ENCODE results near the gene HMCN2. TPM values are rescaled to one million over a fixed set of nuclear protein-coding genes. Genes with fewer than 3 reads are reported as not detected.
"Not testable (repeated sequence)": the region's sequence is repeated elsewhere in the genome, so short reads cannot be mapped to it uniquely, and the experiment has no call there.

The HMCN2 gene
- total RNA-seq, 1 experiment from 2014 or later: 8.6 TPM

DNA sequence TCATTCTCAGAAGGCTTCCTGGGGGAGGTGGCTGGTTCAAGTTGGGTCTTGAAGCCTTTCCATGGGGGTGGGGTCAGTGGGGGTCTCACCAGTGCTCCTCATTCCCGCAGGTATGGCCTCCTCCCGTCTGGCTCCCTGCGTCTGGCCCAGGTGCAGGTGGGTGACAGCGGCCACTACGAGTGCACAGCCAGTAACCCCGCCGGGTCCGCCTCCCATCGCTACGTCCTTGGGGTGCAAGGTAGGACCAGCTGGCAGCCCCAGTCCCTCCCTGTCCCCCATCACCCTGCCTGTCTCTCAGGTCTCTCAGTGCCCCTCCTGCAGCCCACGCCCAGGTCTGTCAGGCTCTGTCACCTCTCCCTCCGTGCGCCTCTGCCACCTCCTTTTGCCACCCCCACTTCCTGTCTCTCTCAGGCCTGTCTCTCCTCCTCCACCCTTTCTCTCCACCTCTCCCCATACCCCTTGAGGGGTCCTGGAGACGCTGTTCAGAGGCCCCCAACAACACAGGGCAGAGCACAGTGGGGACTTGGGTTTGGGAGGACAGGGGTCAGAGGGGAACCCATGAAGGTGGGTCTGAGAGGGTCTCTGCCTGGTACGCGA is 72.3 kb downstream of the HMCN2 start:
- no peaks in the 10 kb centered on the region for H3K27me3 ChIP-seq (ENCODE audit: insufficient read depth, low read length)
- H3K4me2 ChIP-seq (ENCODE audit: insufficient read depth, insufficient read length, low read length): no peak overlapping the region
- TF ChIP-seq, protein P1, sequence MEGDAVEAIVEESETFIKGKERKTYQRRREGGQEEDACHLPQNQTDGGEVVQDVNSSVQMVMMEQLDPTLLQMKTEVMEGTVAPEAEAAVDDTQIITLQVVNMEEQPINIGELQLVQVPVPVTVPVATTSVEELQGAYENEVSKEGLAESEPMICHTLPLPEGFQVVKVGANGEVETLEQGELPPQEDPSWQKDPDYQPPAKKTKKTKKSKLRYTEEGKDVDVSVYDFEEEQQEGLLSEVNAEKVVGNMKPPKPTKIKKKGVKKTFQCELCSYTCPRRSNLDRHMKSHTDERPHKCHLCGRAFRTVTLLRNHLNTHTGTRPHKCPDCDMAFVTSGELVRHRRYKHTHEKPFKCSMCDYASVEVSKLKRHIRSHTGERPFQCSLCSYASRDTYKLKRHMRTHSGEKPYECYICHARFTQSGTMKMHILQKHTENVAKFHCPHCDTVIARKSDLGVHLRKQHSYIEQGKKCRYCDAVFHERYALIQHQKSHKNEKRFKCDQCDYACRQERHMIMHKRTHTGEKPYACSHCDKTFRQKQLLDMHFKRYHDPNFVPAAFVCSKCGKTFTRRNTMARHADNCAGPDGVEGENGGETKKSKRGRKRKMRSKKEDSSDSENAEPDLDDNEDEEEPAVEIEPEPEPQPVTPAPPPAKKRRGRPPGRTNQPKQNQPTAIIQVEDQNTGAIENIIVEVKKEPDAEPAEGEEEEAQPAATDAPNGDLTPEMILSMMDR (conservative IDR thresholded peaks at IDR 0.05): no peak
- H2BK20ac ChIP-seq (ENCODE audit: low read depth, low read length, poor library complexity, severe bottlenecking): no peak overlapping the region
- H3K4me1 ChIP-seq (ENCODE audit: insufficient read depth, low read length): no peaks in the 10 kb centered on the region
- H2BK15ac ChIP-seq (ENCODE audit: low read depth, low read length): no peak overlapping the region
- H3K56ac ChIP-seq (ENCODE audit: insufficient read length, low read depth, low read length): no peak overlapping the region
- H3K23ac ChIP-seq (ENCODE audit: insufficient read length, low read depth, low read length): no peak overlapping the region
- H3K18ac ChIP-seq (ENCODE audit: insufficient read length, low read depth, low read length): no peak overlapping the region
- no peak overlapping the region for H4K5ac ChIP-seq (ENCODE audit: insufficient read length, low read depth, low read length)
- H3K36me3 Mint-ChIP-seq (ENCODE audit: insufficient read depth in 1 of 3, low read depth in 3 of 3): peaks cover 0 to 4% (median 0%) of the 10 kb centered on the region in 3 experiments; a peak in 2 of 7 replicates
- H2BK120ac ChIP-seq (ENCODE audit: low read depth, low read length, poor library complexity, severe bottlenecking): no peak overlapping the region
- H3K14ac ChIP-seq (ENCODE audit: insufficient read depth, low read length): no peak overlapping the region
- H3K9me3 Mint-ChIP-seq: no peaks in the 10 kb centered on the region
- no peak overlapping the region for H3K4me3 Mint-ChIP-seq
- WGBS (ENCODE audit: extremely low coverage, insufficient read length, low lambda C conversion rate): no CpG with 5 or more reads among the region's 16 CpGs
- no peak overlapping the region for H3K4ac ChIP-seq (ENCODE audit: low read depth, low read length)
- no peaks in the 10 kb centered on the region for H3K79me2 ChIP-seq (ENCODE audit: insufficient read depth, low read length)
- H3K9me3 ChIP-seq (ENCODE audit: control insufficient read depth, low read depth, low read length): no peaks in the 10 kb centered on the region
- no peak overlapping the region for H2AK5ac ChIP-seq (ENCODE audit: insufficient read length, low read length)
- no peak overlapping the region for H2BK12ac ChIP-seq (ENCODE audit: insufficient read length, low read depth, low read length)
- no peak overlapping the region for H4K91ac ChIP-seq (ENCODE audit: insufficient read length, low read depth, low read length)
- peak overlapping the region in 1 of 3 experiments; percentile 17; a peak in 2 of 7 replicates for H3K27ac Mint-ChIP-seq
- H3K4me1 Mint-ChIP-seq: peaks cover 4% of the 10 kb centered on the region in 2 experiments; a peak in 2 of 4 replicates
- H3K9ac ChIP-seq (ENCODE audit: extremely low read depth, insufficient read length, low read length): no peak overlapping the region
- no peak overlapping the region for H2AFZ ChIP-seq (ENCODE audit: low read length)
- H4K20me1 ChIP-seq (ENCODE audit: control insufficient read depth, insufficient read depth, insufficient read length): no peaks in the 10 kb centered on the region
- no peaks in the 10 kb centered on the region for H3K23me2 ChIP-seq (ENCODE audit: insufficient read length, low read depth, low read length, poor library complexity, severe bottlenecking)
- no peaks in the 10 kb centered on the region for H3K79me1 ChIP-seq (ENCODE audit: insufficient read depth, low read depth, low read length, poor library complexity, severe bottlenecking)
- no peak overlapping the region for H3K27ac ChIP-seq (ENCODE audit: insufficient read length, low read depth, low read length)
- H4K8ac ChIP-seq (replicated peaks; ENCODE audit: insufficient read length, low read depth, low read length): no peak overlapping the region
- no peaks in the 10 kb centered on the region for H3K27me3 Mint-ChIP-seq (ENCODE audit: low read depth)
- no peak overlapping the region for H3T11ph ChIP-seq (ENCODE audit: low read length)
- DNase-seq: no peak
- H2BK5ac ChIP-seq (ENCODE audit: insufficient read length, low read length): no peak overlapping the region

DNA sequence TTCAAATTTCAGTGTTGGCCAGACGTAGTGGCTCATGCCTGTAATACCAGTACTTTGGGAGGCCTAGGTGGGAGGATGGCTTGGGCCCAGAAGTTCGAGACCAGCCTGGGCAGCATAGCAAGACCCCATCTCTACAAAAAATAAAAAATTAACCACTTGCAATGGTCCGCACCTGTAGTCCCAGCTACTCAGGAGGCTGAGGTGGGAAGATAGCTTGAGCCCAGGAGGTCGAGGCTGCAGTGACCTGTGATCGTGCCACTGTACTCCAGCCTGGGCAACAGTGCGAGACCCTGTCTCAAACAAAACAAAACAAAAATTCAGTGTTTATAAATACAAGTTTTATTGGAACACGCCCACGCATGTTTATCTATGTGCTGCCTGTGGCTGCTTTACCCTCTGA is 73.3 kb downstream of the HMCN2 start:
- not testable (repeated sequence) for H3K27ac ChIP-seq (ENCODE audit: insufficient read length, low read depth, low read length); H3K4me1 ChIP-seq (ENCODE audit: insufficient read depth, low read length); H3K4me2 ChIP-seq (ENCODE audit: insufficient read depth, insufficient read length, low read length); H3K56ac ChIP-seq (ENCODE audit: insufficient read length, low read depth, low read length); H3K4me1 Mint-ChIP-seq; H3K79me1 ChIP-seq (ENCODE audit: insufficient read depth, low read depth, low read length, poor library complexity, severe bottlenecking); H3K23me2 ChIP-seq (ENCODE audit: insufficient read length, low read depth, low read length, poor library complexity, severe bottlenecking); H3K4ac ChIP-seq (ENCODE audit: low read depth, low read length); H4K8ac ChIP-seq (replicated peaks; ENCODE audit: insufficient read length, low read depth, low read length); H3K4me3 Mint-ChIP-seq; H4K5ac ChIP-seq (ENCODE audit: insufficient read length, low read depth, low read length); H4K91ac ChIP-seq (ENCODE audit: insufficient read length, low read depth, low read length); H4K20me1 ChIP-seq (ENCODE audit: control insufficient read depth, insufficient read depth, insufficient read length); H3T11ph ChIP-seq (ENCODE audit: low read length); H2BK120ac ChIP-seq (ENCODE audit: low read depth, low read length, poor library complexity, severe bottlenecking); H2BK12ac ChIP-seq (ENCODE audit: insufficient read length, low read depth, low read length); H3K27ac Mint-ChIP-seq; H3K79me2 ChIP-seq (ENCODE audit: insufficient read depth, low read length); H2BK15ac ChIP-seq (ENCODE audit: low read depth, low read length); H3K27me3 ChIP-seq (ENCODE audit: insufficient read depth, low read length); H3K36me3 Mint-ChIP-seq (ENCODE audit: insufficient read depth in 1 of 3, low read depth in 3 of 3); H3K9me3 ChIP-seq (ENCODE audit: control insufficient read depth, low read depth, low read length); H2AK5ac ChIP-seq (ENCODE audit: insufficient read length, low read length); H3K9ac ChIP-seq (ENCODE audit: extremely low read depth, insufficient read length, low read length); DNase-seq; H3K14ac ChIP-seq (ENCODE audit: insufficient read depth, low read length); H2AFZ ChIP-seq (ENCODE audit: low read length); H2BK5ac ChIP-seq (ENCODE audit: insufficient read length, low read length); H2BK20ac ChIP-seq (ENCODE audit: low read depth, low read length, poor library complexity, severe bottlenecking); H3K9me3 Mint-ChIP-seq; H3K27me3 Mint-ChIP-seq (ENCODE audit: low read depth); H3K18ac ChIP-seq (ENCODE audit: insufficient read length, low read depth, low read length); H3K23ac ChIP-seq (ENCODE audit: insufficient read length, low read depth, low read length)
- no CpG with 5 or more reads among the region's 8 CpGs for WGBS (ENCODE audit: extremely low coverage, insufficient read length, low lambda C conversion rate)

Measured in H9 (cell line).